ENCODE data around the gene ATP5F1E.
A peak's percentile ranks its signal among the peaks of the same experiment; 100 is the strongest.

The ATP5F1E gene

GRCh38 chr20:59004493-59004762, 27.7 kb downstream of the ATP5F1E start:
- no peak for TF ChIP-seq CTCF (IDR thresholded peaks at IDR 0.05; ENCODE audit: extremely low read depth, missing control alignments)
- DNase-seq (ENCODE audit: low spot score) = no peak

- peak; percentile 39 for DNase-seq (ENCODE audit: low spot score)
- TF ChIP-seq CTCF (IDR thresholded peaks at IDR 0.05; ENCODE audit: extremely low read depth, missing control alignments) = no peak
These were observed 28.2 kb downstream of the ATP5F1E start for GRCh38 chr20:59003836-59004492.

- DNase-seq (ENCODE audit: low spot score) = no peak
- no peak for TF ChIP-seq CTCF (IDR thresholded peaks at IDR 0.05; ENCODE audit: extremely low read depth, missing control alignments)
These were observed 29.2 kb downstream of the ATP5F1E start for GRCh38 chr20:59002874-59003399.

GRCh38 chr20:59002388-59002787, 29.7 kb downstream of the ATP5F1E start:
- TF ChIP-seq CTCF (IDR thresholded peaks at IDR 0.05; ENCODE audit: extremely low read depth, missing control alignments) = no peak
- DNase-seq (ENCODE audit: low spot score) = no peak

- no peak for TF ChIP-seq CTCF (IDR thresholded peaks at IDR 0.05; ENCODE audit: extremely low read depth, missing control alignments)
- no peak for DNase-seq (ENCODE audit: low spot score)
These were observed 30.5 kb downstream of the ATP5F1E start for GRCh38 chr20:59001449-59002171.

GRCh38 chr20:59001068-59001448, 31.1 kb downstream of the ATP5F1E start:
- TF ChIP-seq CTCF (IDR thresholded peaks at IDR 0.05; ENCODE audit: extremely low read depth, missing control alignments) = no peak
- no peak for DNase-seq (ENCODE audit: low spot score)

GRCh38 chr20:59000326-59000725, 31.8 kb downstream of the ATP5F1E start:
- TF ChIP-seq CTCF (IDR thresholded peaks at IDR 0.05; ENCODE audit: extremely low read depth, missing control alignments) = no peak
- DNase-seq (ENCODE audit: low spot score) = no peak

Data from GM20000 (cell line).